ENCODE data around the gene MGLL. TPM values are rescaled to one million over a fixed set of nuclear protein-coding genes. Genes with fewer than 3 reads are reported as not detected.

The MGLL gene
- total and polyA plus RNA-seq, 2 donors (not counting 1 experiment from before 2014, with no cell fraction given), result 1.7 to 6.9 TPM

- Histone ChIP-seq H4K20me1 (ENCODE audit: control insufficient read depth, insufficient read depth, low read length, poor library complexity, severe bottlenecking) (no peaks in the 10 kb centered on the region), H3K4me2 (replicated peaks; ENCODE audit: low read depth, low read length, poor library complexity, severe bottlenecking) (no peak overlapping the region), H3K36me3 (replicated peaks in 1 of 2; ENCODE audit: control extremely low read depth in 1 of 2, control insufficient read depth in 1 of 2, extremely low read depth in 1 of 2, insufficient read depth in 2 of 2, low read length in 1 of 2) (no peaks in the 10 kb centered on the region), H3K9ac (ENCODE audit: low read length) (no peak overlapping the region), H3K4me1 (ENCODE audit: control insufficient read depth in 2 of 2, insufficient read depth in 2 of 2, low read length in 2 of 2) (peaks cover 10 to 22% of the 10 kb centered on the region in 2 donors), H3K27me3 (replicated peaks in 1 of 4; ENCODE audit: control extremely low read depth in 1 of 4, control insufficient read depth in 3 of 4, insufficient read depth in 4 of 4, low read length in 3 of 4) (no peaks in the 10 kb centered on the region), H3K79me2 (ENCODE audit: control insufficient read depth, insufficient read depth, low read length) (no peaks in the 10 kb centered on the region), H2AFZ (ENCODE audit: insufficient read depth, low read depth, low read length, poor library complexity, severe bottlenecking) (no peak overlapping the region), H3K9me3 (ENCODE audit: control extremely low read depth in 1 of 3, control insufficient read depth in 2 of 3, insufficient read depth in 1 of 3, low read length in 2 of 3) (peaks cover 0 to 11% (median 0%) of the 10 kb centered on the region in 3 donors), H3K27ac (ENCODE audit: low read length in 2 of 2) (no peak overlapping the region), H3K4me3 (ENCODE audit: control extremely low read depth in 1 of 5, extremely low read depth in 1 of 5, insufficient read depth in 1 of 5, low read depth in 2 of 5, low read length in 4 of 5) (no peak overlapping the region)
- Mint-ChIP-seq H3K9me3 (ENCODE audit: insufficient read depth) (peaks cover 4% of the 10 kb centered on the region), H3K27me3 (no peaks in the 10 kb centered on the region), H3K4me3 (peak overlapping the region; percentile 53), H3K27ac (peak overlapping the region; percentile 42), H3K4me1 (peaks cover 19% of the 10 kb centered on the region)
- intact Hi-C loops (cut with micrococcal nuclease), result loop anchor here (5.0 to 10.0 kb wide), 3 partner anchors 56 to 1224 kb away; partner anchors contain the start of genes MGLL and ZXDC
- CTCF ChIA-PET, result no interaction called here
- TF ChIP-seq, protein P1, sequence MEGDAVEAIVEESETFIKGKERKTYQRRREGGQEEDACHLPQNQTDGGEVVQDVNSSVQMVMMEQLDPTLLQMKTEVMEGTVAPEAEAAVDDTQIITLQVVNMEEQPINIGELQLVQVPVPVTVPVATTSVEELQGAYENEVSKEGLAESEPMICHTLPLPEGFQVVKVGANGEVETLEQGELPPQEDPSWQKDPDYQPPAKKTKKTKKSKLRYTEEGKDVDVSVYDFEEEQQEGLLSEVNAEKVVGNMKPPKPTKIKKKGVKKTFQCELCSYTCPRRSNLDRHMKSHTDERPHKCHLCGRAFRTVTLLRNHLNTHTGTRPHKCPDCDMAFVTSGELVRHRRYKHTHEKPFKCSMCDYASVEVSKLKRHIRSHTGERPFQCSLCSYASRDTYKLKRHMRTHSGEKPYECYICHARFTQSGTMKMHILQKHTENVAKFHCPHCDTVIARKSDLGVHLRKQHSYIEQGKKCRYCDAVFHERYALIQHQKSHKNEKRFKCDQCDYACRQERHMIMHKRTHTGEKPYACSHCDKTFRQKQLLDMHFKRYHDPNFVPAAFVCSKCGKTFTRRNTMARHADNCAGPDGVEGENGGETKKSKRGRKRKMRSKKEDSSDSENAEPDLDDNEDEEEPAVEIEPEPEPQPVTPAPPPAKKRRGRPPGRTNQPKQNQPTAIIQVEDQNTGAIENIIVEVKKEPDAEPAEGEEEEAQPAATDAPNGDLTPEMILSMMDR (IDR thresholded peaks at IDR 0.05), result no peak
- TF ChIP-seq EZH2 (IDR thresholded peaks at IDR 0.05; ENCODE audit: borderline replicate concordance, insufficient read depth, low read depth, low read length, poor library complexity, severe bottlenecking), result no peak
- WGBS (ENCODE audit: insufficient coverage), result 90% methylated on average over 5 of the region's 6 CpGs
- DNase-seq (no peak), ATAC-seq (ENCODE audit: low read depth) (no peak)
- POLR2A ChIA-PET, result interaction anchor here (0.6 kb wide), 1 partner anchor 12 kb away, joined by 5 read pairs; no protein-coding TSS in a partner anchor
Measured at GRCh38 chr3:127698691-127699415, 123.5 kb downstream of the MGLL start.

- ChIA-PET CTCF (no interaction called here), POLR2A (interaction anchor here (0.6 kb wide), 1 partner anchor 13 kb away, joined by 5 read pairs; no protein-coding TSS in a partner anchor)
- H3K27ac ChIP-seq (ENCODE audit: low read length in 2 of 2), result no peak overlapping the region
- no peaks in the 10 kb centered on the region for H3K79me2 ChIP-seq (ENCODE audit: control insufficient read depth, insufficient read depth, low read length)
- DNase-seq (no peak), ATAC-seq (ENCODE audit: low read depth) (no peak)
- H2AFZ ChIP-seq (ENCODE audit: insufficient read depth, low read depth, low read length, poor library complexity, severe bottlenecking), result peak overlapping the region; percentile 76
- no peaks in the 10 kb centered on the region for H4K20me1 ChIP-seq (ENCODE audit: control insufficient read depth, insufficient read depth, low read length, poor library complexity, severe bottlenecking)
- Mint-ChIP-seq H3K4me1 (peaks cover 21% of the 10 kb centered on the region), H3K27me3 (no peaks in the 10 kb centered on the region), H3K9me3 (ENCODE audit: insufficient read depth) (no peaks in the 10 kb centered on the region), H3K27ac (peak overlapping the region; percentile 42), H3K4me3 (peak overlapping the region; percentile 82)
- no peak for TF ChIP-seq EZH2 (IDR thresholded peaks at IDR 0.05; ENCODE audit: borderline replicate concordance, insufficient read depth, low read depth, low read length, poor library complexity, severe bottlenecking)
- TF ChIP-seq, protein P1 (IDR thresholded peaks at IDR 0.05), result no peak
- peak overlapping the region; percentile 66 for H3K4me2 ChIP-seq (replicated peaks; ENCODE audit: low read depth, low read length, poor library complexity, severe bottlenecking)
- intact Hi-C loops (cut with micrococcal nuclease), result loop anchor here (5.0 to 10.0 kb wide), 3 partner anchors 57 to 1223 kb away; partner anchors contain the start of genes MGLL and ZXDC
- no peaks in the 10 kb centered on the region for H3K36me3 ChIP-seq (replicated peaks in 1 of 2; ENCODE audit: control extremely low read depth in 1 of 2, control insufficient read depth in 1 of 2, extremely low read depth in 1 of 2, insufficient read depth in 2 of 2, low read length in 1 of 2)
- no peak overlapping the region for H3K4me3 ChIP-seq (ENCODE audit: control extremely low read depth in 1 of 5, extremely low read depth in 1 of 5, insufficient read depth in 1 of 5, low read depth in 2 of 5, low read length in 4 of 5)
- H3K9me3 ChIP-seq (ENCODE audit: control extremely low read depth in 1 of 3, control insufficient read depth in 2 of 3, insufficient read depth in 1 of 3, low read length in 2 of 3), result peaks cover 0 to 11% (median 0%) of the 10 kb centered on the region in 3 donors
- WGBS (ENCODE audit: insufficient coverage), result 100% methylated on average over 3 of the region's 3 CpGs
- H3K27me3 ChIP-seq (replicated peaks in 1 of 4; ENCODE audit: control extremely low read depth in 1 of 4, control insufficient read depth in 3 of 4, insufficient read depth in 4 of 4, low read length in 3 of 4), result no peaks in the 10 kb centered on the region
- H3K4me1 ChIP-seq (ENCODE audit: control insufficient read depth in 2 of 2, insufficient read depth in 2 of 2, low read length in 2 of 2), result peaks cover 10 to 22% of the 10 kb centered on the region in 2 donors
- no peak overlapping the region for H3K9ac ChIP-seq (ENCODE audit: low read length)
Measured at GRCh38 chr3:127698286-127698685, 124.0 kb downstream of the MGLL start.
